ENCODE measurements around the gene RNF25.

The RNF25 gene

DNA sequence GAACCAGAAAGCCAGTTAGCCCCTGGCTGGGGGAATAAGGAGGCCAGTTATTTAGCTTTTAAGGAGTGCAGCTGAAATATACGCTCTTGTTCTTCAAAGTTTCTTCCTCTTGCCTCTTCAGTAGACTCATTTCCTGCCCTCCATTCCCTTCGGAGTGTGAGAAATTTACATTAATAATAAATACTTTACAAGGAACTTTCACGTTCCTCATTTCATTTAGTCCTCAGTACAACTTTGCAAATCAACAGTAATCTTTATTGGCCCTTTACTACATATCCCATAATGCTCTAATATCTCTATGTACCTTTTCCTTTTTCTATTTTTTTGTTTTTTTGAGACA lies 48.5 kb downstream of the RNF25 start:
- no peak for DNase-seq (ENCODE audit: low spot score)

DNA sequence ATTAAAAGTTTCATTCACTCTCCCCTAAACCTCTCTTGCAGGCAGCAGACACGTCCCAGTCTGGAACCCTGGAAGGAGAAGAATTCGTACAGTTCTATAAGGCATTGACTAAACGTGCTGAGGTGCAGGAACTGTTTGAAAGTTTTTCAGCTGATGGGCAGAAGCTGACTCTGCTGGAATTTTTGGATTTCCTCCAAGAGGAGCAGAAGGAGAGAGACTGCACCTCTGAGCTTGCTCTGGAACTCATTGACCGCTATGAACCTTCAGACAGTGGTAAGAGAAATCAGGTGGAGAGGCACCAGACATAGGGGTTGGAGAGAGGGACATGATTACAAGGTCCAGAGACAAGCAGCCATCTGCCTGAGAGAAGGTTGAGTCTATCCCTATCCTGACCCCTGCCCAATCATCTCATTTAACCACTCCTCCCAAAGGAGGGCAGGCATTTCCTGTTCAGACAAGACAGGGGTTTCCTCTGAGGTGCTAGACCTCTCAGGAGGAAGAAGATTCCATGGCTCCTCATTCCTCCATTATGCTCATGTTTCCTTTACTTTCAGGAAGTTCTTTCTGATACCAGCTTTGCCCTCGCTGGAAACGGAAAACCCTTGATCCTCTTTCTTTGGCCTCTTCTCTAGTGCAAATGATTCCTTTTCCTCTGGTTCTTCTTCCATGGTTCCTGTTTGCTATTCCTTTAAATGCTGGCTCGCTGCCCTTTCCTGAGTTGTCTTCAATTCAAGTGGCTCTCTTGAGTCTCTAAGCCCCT lies 49.0 kb downstream of the RNF25 start:
- no peak for DNase-seq (ENCODE audit: low spot score)

DNA sequence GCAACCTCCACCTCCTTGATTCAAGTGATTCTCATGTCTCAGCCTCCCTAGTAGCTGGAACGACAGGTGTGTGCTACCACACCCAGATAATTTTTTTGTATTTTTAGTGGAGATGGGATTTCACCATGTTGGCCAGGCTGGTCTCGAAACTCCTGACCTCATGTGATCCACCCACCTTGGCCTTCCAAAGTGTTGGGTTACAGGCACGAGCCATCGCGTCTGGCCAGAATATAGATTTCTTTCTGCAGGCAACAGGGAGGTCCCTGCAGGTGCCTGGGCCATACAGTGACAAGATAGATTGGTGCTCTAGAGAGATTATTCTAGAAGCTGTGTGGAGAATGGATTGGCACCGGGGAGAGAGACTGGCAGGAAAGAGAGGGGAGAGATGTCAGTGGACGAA lies 50.8 kb downstream of the RNF25 start:
- DNase-seq (ENCODE audit: low spot score) = no peak

DNA sequence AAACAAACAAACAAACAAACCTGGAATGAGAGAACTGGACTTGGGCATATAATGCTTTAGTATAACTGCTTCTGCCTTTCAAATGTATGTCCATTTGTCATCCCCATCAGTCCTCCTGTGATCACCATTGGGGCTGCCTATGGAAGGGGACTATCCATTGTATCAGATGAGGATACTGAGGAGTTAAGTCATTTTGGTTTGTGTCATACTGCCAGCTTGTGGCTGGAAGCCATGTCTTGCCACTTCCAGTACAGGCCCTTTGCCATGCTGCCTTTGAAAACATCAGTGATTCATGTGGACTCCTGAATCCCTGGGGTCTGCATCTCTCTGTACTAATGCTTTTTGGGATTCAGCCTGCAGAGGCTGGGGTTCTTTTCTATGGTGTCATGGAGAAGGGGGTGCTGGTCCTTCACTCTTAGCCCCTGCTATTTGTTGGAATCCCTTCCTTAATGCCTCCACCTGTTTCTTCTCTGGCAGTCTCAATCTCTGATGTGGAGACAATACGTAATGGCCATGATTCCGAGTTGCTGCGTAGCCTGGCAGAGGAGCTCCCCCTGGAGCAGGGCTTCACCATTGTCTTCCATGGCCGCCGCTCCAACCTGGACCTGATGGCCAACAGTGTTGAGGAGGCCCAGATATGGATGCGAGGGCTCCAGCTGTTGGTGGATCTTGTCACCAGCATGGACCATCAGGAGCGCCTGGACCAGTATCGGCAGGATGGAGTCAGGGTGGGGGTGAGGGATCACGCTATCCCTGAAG lies 53.5 kb downstream of the RNF25 start:
- no peak for DNase-seq (ENCODE audit: low spot score)

DNA sequence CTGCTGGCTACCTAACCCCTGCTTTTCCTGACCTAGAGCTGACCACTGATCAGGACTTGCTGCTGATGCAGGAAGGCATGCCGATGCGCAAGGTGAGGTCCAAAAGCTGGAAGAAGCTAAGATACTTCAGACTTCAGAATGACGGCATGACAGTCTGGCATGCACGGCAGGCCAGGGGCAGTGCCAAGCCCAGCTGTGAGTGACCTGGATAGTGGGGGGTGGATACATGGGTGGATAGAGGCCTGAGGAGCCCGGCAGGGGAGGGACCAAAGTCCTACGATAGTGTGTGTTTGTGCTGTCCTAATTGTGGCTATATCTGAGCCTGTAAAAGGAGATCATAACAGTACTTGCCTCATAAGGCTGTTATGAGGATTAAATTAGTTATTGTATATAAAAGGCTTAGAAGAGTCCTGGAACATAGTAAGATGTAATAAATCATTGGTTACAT lies 55.9 kb downstream of the RNF25 start:
- DNase-seq (ENCODE audit: low spot score) = no peak

Data from CD4-positive, alpha-beta T cell treated with Interleukin-2 at 100 ng/mL for 4 hours (primary cell).